ENCODE data around the gene ELMO3. TPM values are rescaled to one million over a fixed set of nuclear protein-coding genes. Genes with fewer than 3 reads are reported as not detected.
A peak's percentile ranks its signal among the peaks of the same experiment; 100 is the strongest.

Gene ELMO3
- total and polyA plus RNA-seq, 2 of the 4 experiments (the other 2 are of a cell fraction) = 0.36 to 1.6 TPM

GRCh38 chr16:67206838-67207248, 7.9 kb downstream of the ELMO3 start:
- Histone ChIP-seq H4K91ac (ENCODE audit: insufficient read depth, low read depth, low read length) (no peak overlapping the region), H2AFZ (replicated peaks; ENCODE audit: low read length, poor library complexity) (peak overlapping the region; percentile 51), H3K4me3 (ENCODE audit: insufficient read depth, low read depth, low read length) (no peak overlapping the region), H3K9me1 (ENCODE audit: insufficient read depth, low read length) (peaks cover 20% of the 10 kb centered on the region), H2AK9ac (replicated peaks; ENCODE audit: low read depth, low read length, poor library complexity) (peak overlapping the region; percentile 85), H3K4me2 (ENCODE audit: low read depth, low read length) (no peak overlapping the region), H3K18ac (ENCODE audit: low read depth, low read length) (no peak overlapping the region), H3K9ac (ENCODE audit: low read depth, low read length) (no peak overlapping the region), H3K4ac (ENCODE audit: low read depth, low read length) (no peak overlapping the region; the same call in 1 of the 2 replicates), H3K4me1 (ENCODE audit: control insufficient read depth, insufficient read depth, low read length) (peaks cover 8% of the 10 kb centered on the region), H4K5ac (ENCODE audit: low read depth, low read length) (no peak overlapping the region), H2BK5ac (ENCODE audit: low read depth, low read length, poor library complexity, severe bottlenecking) (no peak overlapping the region), H3K36me3 (ENCODE audit: control insufficient read depth, insufficient read depth, low read length) (peaks cover 18% of the 10 kb centered on the region), H3K9me3 (ENCODE audit: control insufficient read depth, insufficient read depth, low read length) (no peaks in the 10 kb centered on the region), H3K79me1 (ENCODE audit: low read depth in 1 of 2, low read length in 2 of 2) (peaks cover 0 to 9% of the 10 kb centered on the region in 2 experiments; a peak in 1 of 4 replicates), H2BK120ac (ENCODE audit: low read depth, low read length) (no peak overlapping the region), H3K14ac (replicated peaks; ENCODE audit: low read depth, low read length) (no peak overlapping the region), H3K56ac (ENCODE audit: extremely low read depth, insufficient read depth, low read length) (no peak overlapping the region), H2AK5ac (ENCODE audit: low read depth, low read length) (peak overlapping the region; percentile 35; the same call in 1 of the 2 replicates), H3K23ac (ENCODE audit: low read depth, low read length) (no peak overlapping the region), H4K20me1 (ENCODE audit: insufficient read depth, low read length) (0 out of 2 replicates have a peak, but pooled peaks cover 6% of the 10 kb centered on the region), H3K27me3 (ENCODE audit: control insufficient read depth, insufficient read depth, low read length) (no peaks in the 10 kb centered on the region), H3K27ac (ENCODE audit: insufficient read depth, low read length) (no peak overlapping the region), H2BK15ac (ENCODE audit: low read depth, low read length) (no peak overlapping the region), H2BK20ac (ENCODE audit: low read depth, low read length) (no peak overlapping the region), H4K8ac (ENCODE audit: low read depth in 2 of 2, low read length in 2 of 2) (no peak overlapping the region)
- TF ChIP-seq BHLHE40 (IDR thresholded peaks at IDR 0.05; ENCODE audit: low read depth, low read length) (no peak), CEBPB (IDR thresholded peaks at IDR 0.05; ENCODE audit: low read depth, low read length) (no peak), RAD21 (IDR thresholded peaks at IDR 0.05; ENCODE audit: low read length) (no peak), CHD1 (IDR thresholded peaks at IDR 0.05; ENCODE audit: low read depth, low read length) (no peak), MXI1 (IDR thresholded peaks at IDR 0.05; ENCODE audit: borderline replicate concordance, low read depth, low read length) (no peak), ELK1 (IDR thresholded peaks at IDR 0.05; ENCODE audit: borderline replicate concordance, low read depth, low read length) (no peak), NFE2L2 (IDR thresholded peaks at IDR 0.05; ENCODE audit: low read depth, low read length) (no peak), SMC3 (IDR thresholded peaks at IDR 0.05; ENCODE audit: low read depth, low read length) (no peak), CTCF (conservative IDR thresholded peaks at IDR 0.05; ENCODE audit: low read depth, low read length) (no peak), RCOR1 (IDR thresholded peaks at IDR 0.05; ENCODE audit: insufficient replicate concordance, low read length) (no peak), MAZ (IDR thresholded peaks at IDR 0.05; ENCODE audit: borderline replicate concordance, low read depth, low read length) (no peak)
- dilution Hi-C loops (cut with HindIII; ENCODE audit: low sequenced_read_pairs, unreplicated experiment) (no loop called here), in situ Hi-C loops (cut with MboI; ENCODE audit: low sequenced_read_pairs) (no loop called here), intact Hi-C loops (cut with micrococcal nuclease) (no loop called here)
- no TSS peak for BruUV-seq (replicated peaks)
- no peak for DNase-seq
- ChIA-PET CTCF (no interaction called here), POLR2A (ENCODE audit: unreplicated experiment) (no interaction called here)
- ATAC-seq (ENCODE audit: low read depth) = no peak
- 100% methylated on average over 1 of the region's 3 CpGs; no CpG with 5 or more reads in 1 of the 2 experiments for WGBS, 2 experiments (ENCODE audit: extremely low coverage in 2 of 2, insufficient read length in 1 of 2)

Data from IMR-90 (cell line).